HG02943 (cell line): ENCODE data around the gene SIDT2.
"Not testable (repeated sequence)": the region's sequence is repeated elsewhere in the genome, so short reads cannot be mapped to it uniquely, and the experiment has no call there.

Experiments
- ATAC-seq: cut with Tn5 transposase; IDR thresholded peaks from one replicate; pipeline ENCODE4 v1.9.1; 2021; ENCODE audit warnings: mild to moderate bottlenecking, low read depth, moderate library complexity; ENCODE audit not compliant: unreplicated experiment

Gene SIDT2

DNA sequence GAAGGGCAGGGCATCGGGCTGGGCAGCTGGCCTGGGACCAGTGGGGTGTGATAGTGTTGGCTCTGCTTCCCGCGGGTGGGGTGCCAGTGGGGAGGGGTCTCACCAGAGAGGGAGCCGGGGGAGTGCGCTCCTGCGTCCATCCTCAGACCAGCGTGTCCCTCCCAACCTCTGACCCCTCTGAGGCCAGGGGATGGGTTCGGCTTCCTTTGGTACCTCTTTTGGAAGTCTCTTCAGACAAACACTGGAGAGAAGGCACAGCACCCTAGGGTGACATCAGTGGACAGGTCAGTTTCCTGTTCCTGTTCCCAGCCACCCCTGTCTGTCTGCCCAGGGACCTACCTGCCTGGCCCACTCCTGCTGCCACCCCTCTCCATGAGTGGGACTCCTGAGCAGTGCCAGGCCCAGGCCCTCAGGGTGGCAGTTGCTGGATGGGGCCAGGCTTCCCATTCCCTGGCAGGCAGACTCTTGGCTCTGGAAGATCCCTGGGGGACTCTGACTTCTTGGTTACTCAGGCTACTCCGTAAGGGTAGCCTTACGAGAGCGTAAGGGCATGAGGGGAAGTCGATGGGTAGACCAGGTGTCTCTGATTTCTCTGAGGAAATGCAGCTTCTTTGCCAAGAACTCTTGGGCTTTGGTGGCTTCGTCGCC lies 23.2 kb downstream of the SIDT2 start:
- ATAC-seq = no peak

DNA sequence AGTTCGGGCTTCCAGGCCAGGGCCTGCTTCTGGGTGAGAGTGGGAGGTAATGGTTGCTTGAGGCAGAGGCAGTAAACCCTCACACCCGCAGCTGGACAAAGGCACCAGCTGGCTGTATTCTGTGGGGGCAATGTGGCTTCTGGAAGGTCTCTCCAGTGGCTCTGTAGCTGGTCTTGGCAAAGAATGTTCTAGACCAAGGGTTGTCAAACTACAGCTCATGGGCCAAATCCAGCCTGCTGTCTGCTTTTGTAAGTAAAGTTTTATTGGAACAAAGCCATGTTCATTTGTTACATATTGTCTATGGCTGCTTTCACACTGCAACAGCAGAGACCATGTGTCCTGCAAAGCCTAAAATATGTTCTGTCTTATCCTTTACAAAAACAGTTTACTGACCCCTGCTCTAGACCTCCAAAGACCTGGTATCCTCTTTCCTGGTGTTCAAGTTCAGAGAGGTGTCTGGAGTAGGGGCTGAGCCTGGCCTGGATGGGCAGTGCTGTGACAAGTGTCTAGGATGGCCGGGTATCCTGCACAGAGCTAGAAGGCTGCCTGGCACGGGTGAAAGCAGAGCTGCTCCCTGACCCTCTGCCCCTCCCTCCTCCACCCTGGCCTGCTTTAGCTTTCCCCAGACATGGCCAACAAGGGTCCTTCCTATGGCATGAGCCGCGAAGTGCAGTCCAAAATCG lies 24.0 kb downstream of the SIDT2 start:
- ATAC-seq = no peak

DNA sequence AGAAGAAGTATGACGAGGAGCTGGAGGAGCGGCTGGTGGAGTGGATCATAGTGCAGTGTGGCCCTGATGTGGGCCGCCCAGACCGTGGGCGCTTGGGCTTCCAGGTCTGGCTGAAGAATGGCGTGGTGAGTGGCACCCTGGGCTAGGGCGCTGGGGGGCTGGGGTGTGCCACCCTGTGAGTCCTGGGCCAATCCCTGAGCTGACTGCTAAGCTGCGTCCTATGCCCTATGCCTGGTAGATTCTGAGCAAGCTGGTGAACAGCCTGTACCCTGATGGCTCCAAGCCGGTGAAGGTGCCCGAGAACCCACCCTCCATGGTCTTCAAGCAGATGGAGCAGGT lies 24.5 kb downstream of the SIDT2 start:
- no peak for ATAC-seq

DNA sequence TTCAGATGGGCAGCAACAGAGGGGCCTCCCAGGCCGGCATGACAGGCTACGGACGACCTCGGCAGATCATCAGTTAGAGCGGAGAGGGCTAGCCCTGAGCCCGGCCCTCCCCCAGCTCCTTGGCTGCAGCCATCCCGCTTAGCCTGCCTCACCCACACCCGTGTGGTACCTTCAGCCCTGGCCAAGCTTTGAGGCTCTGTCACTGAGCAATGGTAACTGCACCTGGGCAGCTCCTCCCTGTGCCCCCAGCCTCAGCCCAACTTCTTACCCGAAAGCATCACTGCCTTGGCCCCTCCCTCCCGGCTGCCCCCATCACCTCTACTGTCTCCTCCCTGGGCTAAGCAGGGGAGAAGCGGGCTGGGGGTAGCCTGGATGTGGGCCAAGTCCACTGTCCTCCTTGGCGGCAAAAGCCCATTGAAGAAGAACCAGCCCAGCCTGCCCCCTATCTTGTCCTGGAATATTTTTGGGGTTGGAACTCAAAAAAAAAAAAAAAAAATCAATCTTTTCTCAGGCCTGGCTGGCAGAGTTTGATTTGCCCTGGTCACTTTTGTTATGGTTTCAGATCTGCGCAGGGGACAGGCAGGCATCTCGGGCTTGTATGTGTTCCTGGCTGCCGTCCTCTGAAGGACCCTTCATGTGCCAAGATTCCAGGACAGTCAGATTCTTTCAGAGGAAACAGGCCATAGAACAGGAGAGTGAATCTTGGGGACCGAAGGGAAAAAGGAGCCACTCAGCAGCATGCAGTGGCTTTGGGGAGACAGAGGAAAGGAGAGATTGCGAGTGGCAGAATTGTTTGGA lies 25.9 kb downstream of the SIDT2 start:
- no peak for ATAC-seq

DNA sequence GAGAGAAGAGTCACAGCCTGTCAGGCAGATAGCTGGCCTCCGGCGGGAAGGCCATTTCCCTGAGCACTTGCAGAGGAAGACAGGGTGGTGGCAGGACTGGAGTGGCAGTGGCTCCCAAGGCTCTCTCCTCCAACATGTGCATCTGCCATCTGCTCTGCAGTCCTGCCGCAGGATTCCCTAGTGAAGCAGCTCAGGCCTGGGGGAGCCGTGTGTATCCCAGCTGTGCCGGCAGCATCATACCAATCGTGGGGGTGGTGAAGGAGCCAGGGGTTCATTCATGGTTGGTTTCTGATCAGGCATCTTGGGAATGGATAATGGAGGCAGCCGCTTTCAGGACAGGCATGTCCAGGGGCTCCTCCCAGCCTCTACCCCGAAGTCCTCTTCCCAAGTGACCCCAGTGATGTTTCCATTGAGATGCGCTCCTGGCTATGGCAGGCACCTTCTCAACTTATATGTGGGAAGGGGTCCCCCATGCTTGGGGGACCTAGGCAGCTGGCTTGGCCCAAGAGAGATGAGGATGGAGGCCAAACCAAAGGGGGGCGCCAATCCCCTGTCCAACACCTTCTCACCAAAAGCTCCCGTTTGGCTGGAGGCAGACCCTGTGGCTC lies 26.8 kb downstream of the SIDT2 start:
- ATAC-seq = no peak

DNA sequence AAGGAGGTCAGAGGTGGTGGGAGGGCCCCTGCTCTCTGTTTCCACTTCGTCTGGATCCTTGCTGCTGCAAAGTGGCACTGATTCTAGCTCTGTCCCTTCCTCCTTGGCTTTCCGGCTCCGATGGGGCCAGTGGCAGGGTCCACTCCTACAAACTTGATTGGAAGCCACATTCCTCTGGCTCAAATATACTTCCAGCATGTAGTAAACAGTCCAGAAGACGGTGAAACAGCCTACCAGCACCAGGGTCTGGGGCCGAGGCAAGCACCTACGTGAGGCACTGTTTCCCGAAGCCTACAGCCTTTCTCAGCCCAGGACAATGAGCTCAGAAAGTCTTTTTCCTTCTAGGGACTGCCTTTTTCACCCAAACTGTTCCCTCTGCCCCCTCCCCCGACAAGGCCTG lies 27.6 kb downstream of the SIDT2 start:
- ATAC-seq = not testable (repeated sequence)

DNA sequence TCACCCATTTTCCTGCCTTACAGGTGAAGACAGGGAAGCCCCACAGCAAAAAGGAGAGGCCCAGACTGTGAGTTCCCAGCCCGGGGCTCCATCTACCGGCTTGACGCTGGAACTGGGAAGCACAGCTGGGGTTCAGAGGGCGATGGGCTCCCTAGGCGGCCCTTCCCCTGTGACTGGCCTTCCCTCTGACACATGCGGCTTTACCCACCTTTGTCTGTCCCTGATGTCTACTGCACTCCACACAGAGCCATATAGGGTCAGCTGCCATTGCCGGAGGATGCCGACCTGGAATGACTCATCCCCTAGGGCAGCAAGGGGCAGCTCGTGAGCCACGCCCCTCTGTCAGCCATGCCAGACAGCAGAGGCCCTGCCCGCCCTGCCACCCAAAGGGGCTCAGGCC lies 28.3 kb downstream of the SIDT2 start:
- not testable (repeated sequence) for ATAC-seq

DNA sequence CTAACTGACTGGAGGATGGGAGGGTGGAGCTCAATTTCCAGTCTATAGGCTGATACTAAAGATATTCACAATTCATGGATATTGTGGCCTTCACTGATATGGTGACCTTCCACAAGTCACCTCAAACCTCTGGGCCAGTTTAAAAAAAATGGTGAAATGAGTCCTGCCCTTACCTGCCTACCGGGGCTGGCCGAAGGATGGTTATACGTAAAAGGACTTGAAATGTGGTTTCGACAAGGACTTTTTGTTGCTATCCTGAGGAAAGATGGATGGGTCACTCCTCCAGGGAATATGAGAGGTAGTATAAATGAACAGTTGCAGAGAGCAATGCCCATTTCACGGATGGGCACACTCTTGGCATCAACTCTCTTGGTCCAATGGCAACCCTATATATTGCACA lies 28.9 kb downstream of the SIDT2 start:
- not testable (repeated sequence) for ATAC-seq

DNA sequence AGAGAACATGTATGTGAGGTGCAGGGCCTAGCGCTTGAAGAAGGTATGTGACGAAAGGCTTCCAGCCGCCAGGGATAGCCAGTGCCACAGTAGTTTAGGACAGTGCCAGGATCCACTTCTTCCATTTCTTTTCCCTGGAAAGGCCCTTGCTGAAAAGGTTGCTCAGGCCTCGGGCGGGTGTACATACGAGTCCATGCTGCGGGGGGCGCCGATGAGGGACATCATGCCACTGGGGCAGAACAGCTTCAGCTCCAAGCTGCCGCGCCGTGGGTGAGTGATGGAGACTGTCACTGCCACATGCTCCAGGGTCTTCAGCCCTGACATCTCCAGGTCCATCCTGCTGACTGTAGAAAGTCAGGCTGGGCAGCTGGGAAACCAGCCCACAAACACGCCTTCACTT lies 30.2 kb downstream of the SIDT2 start:
- not testable (repeated sequence) for ATAC-seq

DNA sequence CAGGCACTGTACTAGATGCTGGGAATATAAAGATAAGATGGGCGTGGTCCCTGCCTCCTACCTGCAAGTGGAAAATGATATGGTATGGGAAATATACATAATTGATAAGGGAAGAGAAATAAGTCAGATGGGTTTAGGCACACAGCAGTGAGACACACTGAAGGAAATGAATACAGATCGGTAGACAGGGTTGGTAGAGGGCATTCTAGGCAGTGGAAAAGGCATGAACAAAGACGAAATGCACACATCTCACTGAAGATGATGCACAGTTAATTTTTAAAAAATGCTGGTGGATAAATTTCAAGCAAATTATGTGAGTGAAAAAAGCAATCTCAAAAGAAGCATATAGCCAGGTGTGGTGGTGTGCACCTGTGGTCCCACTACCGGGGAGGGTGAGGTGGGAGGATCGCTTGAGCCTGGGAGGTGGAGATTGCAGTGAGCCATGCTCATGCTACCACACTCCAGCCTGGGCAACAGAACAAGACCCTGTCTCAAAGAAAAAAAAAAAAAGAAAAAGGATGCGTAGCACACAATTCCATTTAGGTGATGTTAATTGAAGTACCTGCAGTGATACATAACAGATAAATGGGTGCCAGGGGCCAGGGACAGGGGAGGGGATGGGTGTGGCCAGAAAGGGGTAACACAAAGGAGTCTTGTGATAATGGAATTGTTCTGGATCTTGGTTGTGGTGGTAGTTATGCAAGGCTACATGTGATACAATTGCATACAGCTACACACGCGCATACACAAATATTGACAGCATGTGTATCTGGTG lies 31.0 kb downstream of the SIDT2 start:
- not testable (repeated sequence) for ATAC-seq

DNA sequence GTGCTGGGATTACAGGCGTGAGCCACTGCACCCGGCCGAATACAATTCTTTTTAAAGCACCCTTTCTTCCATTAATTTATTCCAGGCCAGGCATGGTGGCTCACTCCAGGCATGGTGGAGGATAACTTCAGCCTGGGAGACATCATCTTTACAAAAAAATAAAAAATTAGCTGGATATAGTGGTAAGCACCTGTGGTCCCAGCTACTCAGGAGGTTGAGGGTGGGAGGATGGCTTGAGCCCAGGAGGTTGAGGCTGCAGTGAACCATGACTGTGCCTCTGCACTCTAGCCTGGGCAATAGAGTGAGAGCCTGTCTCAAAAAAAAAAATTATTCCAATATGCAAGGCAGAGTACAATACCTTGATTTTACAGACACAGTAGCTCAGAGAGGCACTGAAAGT lies 32.1 kb downstream of the SIDT2 start:
- no peak for ATAC-seq

DNA sequence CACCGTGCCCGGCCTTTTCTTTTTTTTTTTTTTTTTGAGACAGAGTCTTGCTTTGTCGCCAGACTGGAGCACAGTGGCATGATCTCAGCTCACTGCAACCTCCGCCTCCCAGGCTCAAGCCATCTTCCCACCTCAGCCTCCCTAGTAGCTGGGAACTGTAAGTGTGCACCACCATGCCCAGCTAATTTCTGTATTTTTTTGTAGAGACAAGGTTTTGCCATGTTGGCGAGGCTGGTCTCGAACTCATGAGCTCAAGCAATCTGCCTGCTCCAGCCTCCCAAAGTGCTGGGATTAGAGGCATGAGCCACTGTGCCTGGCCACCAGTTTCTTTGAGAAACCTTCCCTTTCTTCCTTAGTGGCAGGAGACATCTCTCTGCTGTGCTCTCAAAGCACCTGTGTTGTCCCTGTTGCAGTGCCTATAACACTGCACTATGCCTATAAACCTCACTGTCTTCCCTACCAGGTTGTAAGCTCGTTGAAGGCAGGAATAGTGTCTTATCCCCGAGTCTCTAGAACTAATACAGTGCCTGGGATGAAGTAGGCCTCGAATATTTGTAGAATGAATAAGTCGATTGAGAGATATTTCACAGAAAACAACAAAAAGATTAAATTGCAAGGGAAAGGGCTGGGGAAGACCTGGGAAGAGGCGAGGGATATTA lies 34.3 kb downstream of the SIDT2 start:
- ATAC-seq = no peak

DNA sequence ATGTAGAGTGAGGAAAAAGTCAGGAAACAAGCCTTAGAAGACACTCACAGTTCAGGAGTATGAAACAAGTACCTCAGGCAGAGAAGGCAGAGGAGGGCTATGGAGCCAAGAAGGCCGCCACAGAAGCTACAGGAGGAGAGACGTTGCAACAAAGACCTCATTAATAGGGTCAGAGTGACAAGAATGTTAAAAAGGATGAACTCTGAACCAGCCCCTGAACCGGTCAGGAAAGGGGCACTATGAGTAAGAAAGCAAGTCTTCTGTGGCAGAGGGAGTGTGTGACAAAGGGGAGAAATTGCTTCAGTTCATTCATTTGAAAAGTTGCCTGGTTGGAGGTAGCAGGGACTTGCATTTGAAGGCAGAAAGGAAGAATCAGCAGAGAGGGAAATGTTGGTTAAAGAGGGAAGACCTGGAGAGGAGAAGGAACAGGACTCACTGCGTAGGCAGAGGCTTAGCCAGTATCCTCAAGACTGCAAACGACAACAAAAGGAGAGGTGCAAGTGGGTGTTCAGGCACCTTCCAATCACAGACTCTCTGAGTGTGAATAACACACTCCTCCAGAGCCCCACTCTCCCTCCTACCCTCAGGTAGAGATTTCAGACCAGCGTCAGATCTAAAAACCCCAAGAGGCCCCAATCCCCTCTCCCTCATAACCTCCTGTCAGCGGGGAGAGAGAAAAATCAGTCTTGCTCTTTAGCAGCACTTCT lies 36.0 kb downstream of the SIDT2 start:
- ATAC-seq = no peak

DNA sequence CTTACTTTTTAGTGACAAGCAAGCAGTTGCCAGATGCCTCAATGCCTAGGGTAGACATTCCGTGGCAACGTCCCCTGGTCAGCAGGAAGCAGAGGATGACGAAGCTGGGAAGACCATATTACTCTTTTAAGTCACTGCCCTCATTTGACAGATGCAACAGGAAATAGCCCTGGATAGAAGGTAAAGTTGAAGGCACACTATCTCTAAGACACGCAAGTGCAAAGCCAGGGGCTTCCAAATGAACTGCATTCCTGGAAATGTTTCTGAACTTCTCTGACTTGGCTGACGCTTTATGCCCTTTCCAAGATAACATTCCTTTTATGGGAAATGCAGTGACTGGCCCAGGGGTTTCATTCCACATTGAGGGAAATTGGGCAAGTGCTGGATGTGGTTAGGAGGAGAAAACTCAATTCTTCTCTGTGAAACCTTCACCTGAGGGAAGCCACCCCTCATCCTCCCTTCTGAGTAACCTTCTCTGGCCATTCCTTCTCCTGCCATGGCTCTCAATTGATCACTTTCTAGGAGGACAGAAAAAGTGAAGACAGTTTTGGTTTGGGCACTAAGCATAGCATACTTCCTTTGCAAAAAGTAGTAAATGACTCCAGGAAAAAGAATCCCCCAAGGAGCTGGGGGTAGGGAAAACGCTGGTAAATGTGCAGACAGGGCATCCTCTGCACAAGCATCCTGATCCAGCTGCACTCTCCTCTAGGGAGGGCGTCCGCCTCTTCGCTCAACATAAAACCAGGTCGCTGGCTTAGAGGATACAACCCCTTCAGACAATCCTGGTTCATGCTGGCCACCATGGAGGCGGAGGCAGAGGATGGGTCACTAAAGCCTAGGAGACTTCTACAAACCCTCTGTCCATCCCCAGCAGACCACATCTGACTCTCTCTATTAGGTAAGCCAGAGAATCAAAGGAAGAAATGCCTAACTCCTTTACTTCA lies 38.9 kb downstream of the SIDT2 start:
- no peak for ATAC-seq

DNA sequence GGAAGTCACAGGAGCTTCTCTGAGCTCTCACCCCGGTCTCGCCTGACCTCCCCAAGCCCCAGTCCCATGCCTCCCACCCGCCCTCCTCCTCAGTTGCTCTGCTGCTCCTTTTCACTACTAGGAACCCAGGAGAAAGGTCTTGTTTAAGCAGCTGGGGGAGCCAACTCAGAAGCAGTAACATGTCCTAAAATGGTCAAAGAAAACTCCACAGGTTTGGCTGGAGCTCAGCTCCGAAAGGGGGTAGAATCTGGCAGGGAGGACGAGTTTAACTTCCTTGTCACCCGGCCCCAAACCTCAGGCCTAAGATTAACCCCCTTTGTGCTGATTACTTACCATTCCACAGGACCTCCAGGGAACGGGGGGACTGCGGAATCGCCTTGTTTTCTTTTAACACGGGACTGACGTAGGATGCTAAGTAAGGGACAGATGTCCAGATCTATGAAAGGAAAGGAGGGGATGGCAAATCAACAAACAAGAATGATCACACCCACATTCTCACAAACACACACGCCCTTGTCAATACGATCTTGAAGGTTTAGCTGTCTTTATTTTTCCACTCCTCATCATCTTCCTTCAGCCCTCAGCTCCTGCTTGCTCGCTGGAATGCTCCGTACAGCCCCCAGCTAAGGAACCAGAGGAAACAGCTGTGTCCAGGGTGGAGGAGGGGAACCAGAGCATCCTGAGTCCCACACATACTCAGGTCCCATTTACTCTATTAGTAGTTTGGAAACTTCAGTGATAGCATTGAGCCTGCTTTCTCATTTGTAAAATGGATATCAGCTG lies 39.8 kb downstream of the SIDT2 start:
- no peak for ATAC-seq

DNA sequence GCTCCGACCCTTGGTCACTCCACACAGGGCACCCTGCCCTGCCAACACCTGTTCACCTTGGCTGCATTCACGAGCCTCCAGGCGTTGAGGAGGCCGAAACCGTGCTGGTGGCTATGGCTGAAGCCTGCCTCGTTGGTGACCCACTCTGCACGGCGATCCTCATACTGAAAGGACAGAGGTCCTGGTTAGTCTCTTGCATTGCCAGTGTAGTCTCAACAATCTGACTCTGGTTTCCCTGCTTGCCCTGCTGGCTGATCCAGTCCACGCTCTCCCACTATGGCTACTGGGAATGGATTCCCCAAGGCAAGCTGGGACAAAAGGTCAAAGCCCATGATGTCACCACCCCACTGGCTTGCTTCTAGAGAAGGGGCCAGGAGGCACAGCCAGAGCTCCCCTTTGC lies 40.5 kb downstream of the SIDT2 start:
- ATAC-seq = no peak

DNA sequence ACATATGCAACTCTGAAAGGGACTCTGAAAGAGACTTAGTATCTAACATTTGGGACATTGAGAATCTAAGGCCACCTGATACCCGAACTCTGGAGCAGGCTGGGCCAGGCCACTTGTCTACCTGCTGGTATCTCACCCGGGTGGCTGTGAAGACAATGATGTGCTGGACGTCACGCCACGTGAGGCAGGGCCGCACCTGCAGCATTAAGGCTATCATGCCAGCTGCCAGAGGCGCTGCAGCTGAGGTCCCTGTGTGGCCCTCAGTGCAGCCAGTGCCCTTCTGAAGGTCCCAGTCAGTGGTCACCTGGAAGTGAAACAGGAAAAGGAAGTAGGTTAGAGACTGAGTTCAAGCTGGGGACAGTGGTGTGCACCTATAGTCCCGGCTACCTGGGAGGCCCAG lies 40.9 kb downstream of the SIDT2 start:
- ATAC-seq = no peak

DNA sequence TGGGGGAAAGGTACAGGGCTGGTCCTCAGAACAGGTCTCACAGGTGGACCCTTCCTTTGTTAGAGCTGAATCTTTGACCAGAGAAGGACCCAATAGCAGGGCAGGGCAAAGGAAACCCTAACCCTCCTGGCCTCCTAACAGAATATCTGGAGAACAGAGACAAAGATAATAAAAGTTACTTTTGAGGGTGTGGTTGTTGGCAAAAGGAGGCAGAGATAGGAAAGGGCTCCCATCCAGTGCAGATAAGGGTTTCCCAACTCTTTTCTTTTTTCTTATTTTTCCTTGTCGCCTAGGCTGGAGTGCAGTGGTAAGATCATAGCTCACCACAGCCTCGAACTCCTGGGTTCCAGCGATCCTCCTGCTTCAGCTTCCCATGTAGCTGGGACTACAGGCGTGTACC lies 41.5 kb downstream of the SIDT2 start:
- no peak for ATAC-seq
